DMS 273 (cell line): ENCODE results near the gene PIK3R3.
"Not testable (repeated sequence)": the region's sequence is repeated elsewhere in the genome, so short reads cannot be mapped to it uniquely, and the experiment has no call there.

Experiments used
- DNase-seq: peaks from one replicate; lab custom pipeline; 2025; ENCODE audit not compliant: unreplicated experiment; lab: John Stamatoyannopoulos, UW

The PIK3R3 gene

GRCh38 chr1:46113948-46114347 lies 18.5 kb downstream of the PIK3R3 start:
- DNase-seq, result no peak

- no peak for DNase-seq
Observed at GRCh38 chr1:46112108-46112507, 20.3 kb downstream of the PIK3R3 start.

GRCh38 chr1:46110521-46110920 lies 21.9 kb downstream of the PIK3R3 start:
- no peak for DNase-seq

- DNase-seq, result no peak
Observed at GRCh38 chr1:46102769-46103476, 29.5 kb downstream of the PIK3R3 start.

GRCh38 chr1:46099215-46099614 lies 33.2 kb downstream of the PIK3R3 start:
- no peak for DNase-seq

GRCh38 chr1:46098027-46098712 lies 34.3 kb downstream of the PIK3R3 start:
- DNase-seq, result no peak

- no peak for DNase-seq
Observed at GRCh38 chr1:46097149-46097472, 35.3 kb downstream of the PIK3R3 start.

- no peak for DNase-seq
Observed at GRCh38 chr1:46096269-46097148, 35.9 kb downstream of the PIK3R3 start.

- DNase-seq, result not testable (repeated sequence)
Observed at GRCh38 chr1:46095110-46095509, 37.3 kb downstream of the PIK3R3 start.

GRCh38 chr1:46094471-46095005 lies 37.9 kb downstream of the PIK3R3 start:
- no peak for DNase-seq

- not testable (repeated sequence) for DNase-seq
Observed at GRCh38 chr1:46093832-46094231, 38.6 kb downstream of the PIK3R3 start.

GRCh38 chr1:46087891-46088290 lies 44.5 kb downstream of the PIK3R3 start:
- no peak for DNase-seq

GRCh38 chr1:46086576-46086975 lies 45.9 kb downstream of the PIK3R3 start:
- no peak for DNase-seq

- no peak for DNase-seq
Observed at GRCh38 chr1:46084553-46085451, 47.6 kb downstream of the PIK3R3 start.

- no peak for DNase-seq
Observed at GRCh38 chr1:46083579-46083978, 48.9 kb downstream of the PIK3R3 start.

GRCh38 chr1:46081619-46082018 lies 50.8 kb downstream of the PIK3R3 start:
- no peak for DNase-seq

- DNase-seq, result no peak
Observed at GRCh38 chr1:46081206-46081605, 51.2 kb downstream of the PIK3R3 start.

GRCh38 chr1:46080257-46080656 lies 52.2 kb downstream of the PIK3R3 start:
- no peak for DNase-seq

GRCh38 chr1:46077644-46078043 lies 54.8 kb downstream of the PIK3R3 start:
- DNase-seq, result peak; percentile 82

- DNase-seq, result no peak
Observed at GRCh38 chr1:46076343-46076742, 56.1 kb downstream of the PIK3R3 start.

GRCh38 chr1:46072975-46073374 lies 59.5 kb downstream of the PIK3R3 start:
- no peak for DNase-seq
